ENCODE measurements around the gene WASHC2A.
"Not testable (repeated sequence)": the region's sequence is repeated elsewhere in the genome, so short reads cannot be mapped to it uniquely, and the experiment has no call there.

WASHC2A gene

DNA sequence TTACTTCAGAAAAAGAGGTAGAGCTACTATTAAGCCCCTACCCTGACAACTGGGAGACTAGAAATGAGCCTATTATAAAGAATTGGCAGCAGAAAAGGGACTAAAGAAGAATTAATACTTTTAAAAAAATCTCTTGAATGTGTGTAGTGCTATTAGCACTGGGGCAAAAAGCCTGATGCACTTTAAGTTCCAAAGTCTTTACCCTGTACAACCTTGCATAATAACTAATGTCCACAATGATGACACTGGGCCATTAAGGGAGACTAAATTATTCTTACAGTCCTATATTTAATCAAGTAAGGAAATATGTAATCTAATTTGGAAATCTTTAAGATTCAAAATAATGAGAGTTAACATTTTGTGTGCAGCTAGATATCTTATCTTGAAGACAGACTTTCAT lies 90.1 kb downstream of the WASHC2A start:
- DNase-seq (ENCODE audit: low read depth) = not testable (repeated sequence)

DNA sequence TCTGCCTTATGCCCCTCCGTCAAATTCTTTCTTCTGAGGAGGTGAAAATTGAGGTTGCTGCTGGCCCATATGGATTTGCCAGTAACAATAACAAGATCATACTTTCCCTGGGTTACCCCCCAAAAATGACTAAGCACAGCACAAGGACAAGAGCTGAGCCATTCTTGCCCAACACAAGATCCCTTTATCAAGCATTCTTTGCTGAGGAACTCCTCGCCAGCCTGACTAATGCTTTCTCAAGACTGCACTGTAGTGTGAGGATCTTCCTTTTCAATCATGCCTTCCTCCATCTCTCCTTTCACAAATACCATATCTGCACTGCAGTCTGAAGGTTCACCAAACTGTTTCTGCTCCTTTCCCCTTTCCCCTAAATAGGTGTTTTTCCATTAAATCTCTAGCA lies 92.1 kb downstream of the WASHC2A start:
- not testable (repeated sequence) for DNase-seq (ENCODE audit: low read depth)

DNA sequence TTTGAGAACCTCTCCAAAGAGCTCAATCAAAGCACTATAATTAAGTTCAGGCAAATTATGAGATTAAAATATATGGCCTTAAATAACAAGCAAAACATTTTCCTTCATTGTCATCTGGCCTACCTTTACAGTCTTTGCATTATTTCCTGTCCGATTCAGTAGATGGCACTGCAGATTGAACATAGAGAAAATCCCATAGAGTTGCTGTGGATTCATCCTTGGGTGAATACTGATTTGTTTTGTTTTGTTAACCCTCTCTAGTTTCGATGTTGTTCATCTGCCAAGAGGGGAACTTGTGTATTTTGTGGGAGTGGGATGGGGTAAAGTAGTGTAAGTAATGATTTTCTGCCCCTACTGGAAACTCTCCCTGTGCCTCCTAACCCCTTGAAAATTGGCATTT lies 97.3 kb downstream of the WASHC2A start:
- DNase-seq (ENCODE audit: low read depth) = not testable (repeated sequence)

DNA sequence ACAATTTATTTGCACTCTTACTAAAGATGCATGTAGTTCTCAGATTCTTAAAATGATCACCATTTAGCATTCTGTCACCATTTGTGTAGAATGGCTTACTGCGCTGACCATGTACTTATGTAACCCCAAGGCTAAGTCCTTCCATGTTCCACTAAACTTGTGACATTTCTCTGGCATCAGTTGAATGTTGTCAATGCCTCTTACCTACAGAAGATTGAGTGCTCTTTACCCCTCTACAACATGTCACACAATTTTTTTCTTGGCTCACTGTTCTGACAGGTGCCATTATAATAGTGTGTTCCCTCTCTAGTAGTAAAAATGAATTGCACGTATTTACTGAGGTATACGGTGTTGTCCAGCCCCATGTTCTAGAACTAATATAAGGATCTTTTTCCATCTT lies 100.1 kb downstream of the WASHC2A start:
- not testable (repeated sequence) for DNase-seq (ENCODE audit: low read depth)

DNA sequence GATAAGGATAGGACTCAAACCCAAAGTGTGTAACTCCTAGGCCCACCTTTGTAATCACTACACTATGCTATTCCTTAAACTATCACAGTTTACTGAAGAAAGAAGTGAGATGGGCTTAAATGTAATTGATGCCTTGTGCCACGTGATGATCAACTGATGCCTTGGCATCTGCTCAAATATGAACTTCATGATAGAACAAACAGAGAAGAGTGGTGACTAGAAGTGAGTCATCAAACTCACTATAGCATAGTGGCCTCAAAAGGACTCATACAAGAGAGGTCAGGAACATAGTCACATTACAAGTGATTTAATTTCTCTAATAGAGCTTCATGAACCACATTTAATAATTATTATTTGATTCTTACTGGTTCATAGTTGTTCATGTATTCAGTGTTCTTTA lies 101.8 kb downstream of the WASHC2A start:
- DNase-seq (ENCODE audit: low read depth) = not testable (repeated sequence)

DNA sequence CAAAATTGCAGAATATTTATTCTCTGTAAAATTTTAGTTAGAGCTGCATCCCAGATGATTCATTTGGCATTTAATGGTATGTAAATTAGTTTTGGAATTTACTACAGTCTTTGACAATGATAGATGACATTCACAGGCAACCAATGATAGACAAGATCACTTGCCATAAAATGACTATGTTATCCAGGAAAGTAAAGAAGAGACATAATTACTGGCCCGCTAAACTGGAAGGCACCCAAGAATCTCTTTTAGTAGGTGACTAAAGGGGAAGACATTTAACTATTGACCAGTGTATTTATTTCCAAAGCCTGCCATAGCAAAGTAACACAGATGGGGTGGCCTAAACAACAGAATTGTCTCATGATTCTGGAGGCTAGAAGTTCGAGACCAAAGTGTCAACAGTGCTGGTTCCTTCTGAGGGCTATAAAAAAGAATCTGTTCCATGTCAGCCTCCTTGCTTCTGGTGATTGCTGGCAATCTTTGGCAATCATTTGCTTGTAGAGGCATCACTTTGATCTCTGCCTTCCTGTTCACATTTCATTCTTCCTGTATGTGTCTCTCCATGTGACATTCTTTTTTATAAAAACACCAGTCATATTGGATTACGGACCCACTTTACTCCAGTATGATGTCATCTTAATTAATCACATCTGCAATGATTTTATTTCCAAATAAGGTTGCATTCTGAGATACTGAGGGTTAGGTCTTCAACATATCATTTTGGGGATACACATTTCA lies 107.2 kb downstream of the WASHC2A start:
- DNase-seq (ENCODE audit: low read depth) = not testable (repeated sequence)

All from activated T-helper 1 cell treated with Interleukin-2 at 50 U/mL for 16 hours (primary cell).